HEK293 (cell line): ENCODE results near the gene SRRM5.

Experiments
- CTCF ChIA-PET: fragments of 350-600 bp; formaldehyde crosslinking; extraction: SDS; loops from one replicate; lab custom pipeline; 2021; ENCODE audit warnings: antibody characterized with exemption; lab: Yijun Ruan, JAX
- POLR2A ChIA-PET: fragments of 300-600 bp; formaldehyde crosslinking; extraction: SDS; loops from one replicate; lab custom pipeline; 2020; ENCODE audit warnings: antibody characterized with exemption, inconsistent platforms; lab: Yijun Ruan, JAX
- H3K27ac ChIP-seq: fragments of 200-500 bp; sonication (Bioruptor generic); 2 replicates; pipeline ENCODE4 v1.5.1; 2014; ENCODE audit warnings: low read depth, low read length, control low read depth, inconsistent platforms; ENCODE audit errors: extremely low read depth
- H3K36me3 ChIP-seq, 2 experiments: fragments of 200-500 bp in 1 of 2; sonication (Bioruptor generic) in 1 of 2; 1 replicate in 1 of 2; 2 replicates in 1 of 2; pipeline ENCODE4 v1.5.1; 2014 to 2017; ENCODE audit warnings: inconsistent platforms in 2 of 2, low read length in 2 of 2; ENCODE audit not compliant: control insufficient read depth in 2 of 2, insufficient read depth in 1 of 2
- H3K4me1 ChIP-seq: fragments of 200-500 bp; sonication (Bioruptor generic); 2 replicates; pipeline ENCODE4 v1.5.1; 2014; ENCODE audit warnings: mild to moderate bottlenecking, low read length, inconsistent platforms; ENCODE audit not compliant: control insufficient read depth, insufficient read depth
- H3K4me3 ChIP-seq: 2 replicates; pipeline ENCODE4 v1.5.1; 2011; ENCODE audit warnings: low read depth, mild to moderate bottlenecking, control low read depth, low read length, moderate library complexity
- H3K9me3 ChIP-seq: fragments of 200-500 bp; sonication (Bioruptor generic); 2 replicates; pipeline ENCODE4 v1.5.1; 2014; ENCODE audit warnings: low read depth, low read length, inconsistent platforms; ENCODE audit not compliant: control insufficient read depth, insufficient read depth
- HOXA7 ChIP-seq: sonication (generic); formaldehyde crosslinking; IDR thresholded peaks from 2 replicates; pipeline ENCODE4 v1.8.1; 2022; ENCODE audit warnings: missing genetic modification reagents, borderline replicate concordance
- KLF10 ChIP-seq: fragments of 450-650 bp; IDR thresholded peaks from 2 replicates; pipeline ENCODE4 v1.5.1; 2018; ENCODE audit warnings: missing biosample characterization, mild to moderate bottlenecking, missing genetic modification characterization
- MYNN ChIP-seq: fragments of 450-650 bp; formaldehyde crosslinking; IDR thresholded peaks from 2 replicates; pipeline ENCODE4 v1.5.1; 2016; ENCODE audit warnings: missing biosample characterization, missing genetic modification characterization, borderline replicate concordance
- OSR2 ChIP-seq: fragments of 450-650 bp; formaldehyde crosslinking; IDR thresholded peaks from 2 replicates; pipeline ENCODE4 v1.5.1; 2016; ENCODE audit warnings: missing biosample characterization, missing genetic modification characterization
- PRDM1 ChIP-seq: fragments of 450-650 bp; formaldehyde crosslinking; IDR thresholded peaks from 2 replicates; pipeline ENCODE4; 2016; ENCODE audit warnings: missing biosample characterization, missing genetic modification characterization
- REST ChIP-seq: fragments of 450-650 bp; formaldehyde crosslinking; IDR thresholded peaks from 2 replicates; pipeline ENCODE4 v1.5.1; 2016; ENCODE audit warnings: missing biosample characterization, missing genetic modification characterization
- ZBTB11 ChIP-seq: fragments of 450-650 bp; formaldehyde crosslinking; conservative IDR thresholded peaks from 2 replicates; pipeline ENCODE4 v1.5.1; 2016; ENCODE audit warnings: low read depth, missing biosample characterization, missing genetic modification characterization
- ZBTB49 ChIP-seq: fragments of 450-650 bp; formaldehyde crosslinking; IDR thresholded peaks from 2 replicates; pipeline ENCODE4 v1.5.1; 2016; ENCODE audit warnings: missing biosample characterization, missing genetic modification characterization, low read depth
- ZNF146 ChIP-seq: fragments of 450-650 bp; formaldehyde crosslinking; IDR thresholded peaks from 2 replicates; pipeline ENCODE4 v1.5.1; 2016; ENCODE audit warnings: missing biosample characterization, missing genetic modification characterization
- ZNF366 ChIP-seq: fragments of 450-650 bp; formaldehyde crosslinking; conservative IDR thresholded peaks from 2 replicates; pipeline ENCODE4 v1.5.1; 2016; ENCODE audit warnings: missing biosample characterization, missing genetic modification characterization
- ZNF398 ChIP-seq: fragments of 450-650 bp; formaldehyde crosslinking; IDR thresholded peaks from 2 replicates; pipeline ENCODE4 v1.5.1; 2017; ENCODE audit warnings: missing biosample characterization, missing genetic modification characterization
- ZNF501 ChIP-seq: fragments of 450-650 bp; formaldehyde crosslinking; IDR thresholded peaks from 2 replicates; pipeline ENCODE4 v1.5.1; 2016; ENCODE audit warnings: missing biosample characterization, missing genetic modification characterization
- ZNF548 ChIP-seq: fragments of 450-650 bp; formaldehyde crosslinking; IDR thresholded peaks from 2 replicates; pipeline ENCODE4 v1.5.1; 2016; ENCODE audit warnings: missing biosample characterization, missing genetic modification characterization
- ZNF645 ChIP-seq: fragments of 450-650 bp; formaldehyde crosslinking; IDR thresholded peaks from 2 replicates; pipeline ENCODE4; 2016; ENCODE audit warnings: missing biosample characterization, missing genetic modification characterization
- ZNF664 ChIP-seq: fragments of 450-650 bp; formaldehyde crosslinking; IDR thresholded peaks from 2 replicates; pipeline ENCODE4 v1.5.1; 2016; ENCODE audit warnings: missing biosample characterization, missing genetic modification characterization
- ZNF677 ChIP-seq: fragments of 450-650 bp; IDR thresholded peaks from 2 replicates; pipeline ENCODE4 v1.5.0; 2018; ENCODE audit warnings: missing biosample characterization, mild to moderate bottlenecking, missing genetic modification characterization, moderate library complexity
- ZNF692 ChIP-seq: fragments of 450-650 bp; formaldehyde crosslinking; IDR thresholded peaks from 2 replicates; pipeline ENCODE4 v1.5.1; 2016; ENCODE audit warnings: missing biosample characterization, missing genetic modification characterization
- ZSCAN18 ChIP-seq: fragments of 450-650 bp; formaldehyde crosslinking; IDR thresholded peaks from 2 replicates; pipeline ENCODE4 v1.5.1; 2016; ENCODE audit warnings: missing biosample characterization, missing genetic modification characterization
- ZSCAN30 ChIP-seq: fragments of 450-650 bp; IDR thresholded peaks from 2 replicates; pipeline ENCODE4 v1.5.1; 2018; ENCODE audit warnings: missing biosample characterization, mild to moderate bottlenecking, missing genetic modification characterization, moderate library complexity

Gene SRRM5

GRCh38 chr19:43618921-43619261, 7.0 kb downstream of the SRRM5 start (continued):
- no peak; the same call in 1 of the 2 replicates for TF ChIP-seq ZNF366
- TF ChIP-seq REST: no peak; the same call in 1 of the 2 replicates
- TF ChIP-seq ZNF677 (tag by site-specific recombination): no peak
- no peak for TF ChIP-seq ZBTB49 (tag by site-specific recombination)

GRCh38 chr19:43619262-43620060, 7.6 kb downstream of the SRRM5 start, which contains the start of gene ZNF428:
ZNF428 (minus strand) TSS chr19:43619629; CDS start chr19:43614304, 5,325 bp downstream.
- ChIA-PET POLR2A (interaction anchor here (0.9 to 4.5 kb wide), 6 partner anchors 9 to 64 kb away, joined by 3 to 21 read pairs (median 5); no protein-coding TSS in a partner anchor), CTCF (interaction anchor here (0.8 to 1.5 kb wide), 4 partner anchors 22 to 147 kb away, joined by 4 read pairs; no protein-coding TSS in a partner anchor)
- no peaks in the 10 kb centered on the region for H3K9me3 ChIP-seq
- peak within 1 kb of the TSS; percentile 49 for H3K4me3 ChIP-seq
- H3K36me3 ChIP-seq: peaks cover 2 to 27% of the 10 kb centered on the region in 2 experiments
- peak within 1 kb of the TSS; percentile 99 for H3K27ac ChIP-seq
- peaks cover 21% of the 10 kb centered on the region for H3K4me1 ChIP-seq
- TF ChIP-seq ZNF664 (tag by site-specific recombination) (no peak; the same call in 1 of the 2 replicates), ZNF501 (tag by site-specific recombination) (peak; percentile 75; the same call in 1 of the 2 replicates), ZNF146 (tag by site-specific recombination) (no peak; the same call in 1 of the 2 replicates), ZNF645 (no peak), ZNF398 (tag by site-specific recombination) (peak; percentile 52; the same call in 1 of the 2 replicates), ZBTB11 (peak; percentile 69), ZSCAN30 (tag by site-specific recombination) (peak; percentile 95), ZNF548 (tag by site-specific recombination) (no peak), OSR2 (tag by site-specific recombination) (no peak), HOXA7 (CRISPR knock-in tag) (no peak; the same call in 1 of the 2 replicates), KLF10 (tag by site-specific recombination) (0 out of 2 replicates have a peak, but pooled peaks have one; percentile 75), ZSCAN18 (tag by site-specific recombination) (0 out of 2 replicates have a peak, but pooled peaks have one; percentile 79), ZNF692 (tag by site-specific recombination) (peak; percentile 81), PRDM1 (tag by site-specific recombination) (no peak), MYNN (0 out of 2 replicates have a peak, but pooled peaks have one; percentile 46)
